Pancreas (tissue), 10 donors: Measurements from ENCODE around the gene IQGAP2. TPM values are rescaled to one million over a fixed set of nuclear protein-coding genes. Genes with fewer than 3 reads are reported as not detected.

Source experiments
- ATAC-seq, 4 donors: fragments of 200-7000 bp; cut with Tn5 transposase; one replicate each; pipeline versions ENCODE4 v1.8.0 to v1.9.1; 2020; ENCODE audit warnings: mild to moderate bottlenecking in 4 of 4, moderate library complexity in 4 of 4
- DNase-seq, 6 donors: peaks; one replicate each; pipeline ENCODE4 v3.0.0-alpha.2; 2020
- FAIRE-seq: peaks from 2 replicates; lab custom pipeline; 2012; peaks lifted over from hg19 to GRCh38; lab: Jason Lieb, UNC
- H3K27ac ChIP-seq, 4 donors: fragments of 200-600 bp; sonication (generic); 1 replicate in 3 of 4; 2 replicates in 1 of 4; pipeline versions ENCODE4 v1.5.0 to v1.8.0; 2020
- H3K27me3 ChIP-seq, 4 donors: fragments of 200-600 bp; one replicate each; pipeline ENCODE4 v1.8.0; 2021
- H3K36me3 ChIP-seq, 3 donors: fragments of 200-600 bp; sonication (generic) in 1 of 3; one replicate each; pipeline versions ENCODE4 v1.5.0 to v1.8.0; 2020 to 2021
- H3K4me1 ChIP-seq, 3 donors: fragments of 200-600 bp; one replicate each; pipeline ENCODE4 v1.8.0; 2021
- H3K4me3 ChIP-seq, 4 donors: fragments of 200-600 bp; sonication (generic) in 2 of 4; one replicate each; pipeline versions ENCODE4 v1.5.0 to v1.8.0; 2020 to 2021
- H3K9me3 ChIP-seq, 4 donors: fragments of 200-600 bp; one replicate each; pipeline ENCODE4 v1.8.0; 2021
- CTCF ChIP-seq, 4 donors: fragments of 200-600 bp; sonication (generic) in 3 of 4; IDR thresholded peaks; one replicate each; pipeline versions ENCODE4 v1.5.0 to v1.8.0; 2021; ENCODE audit warnings: antibody characterized with exemption in 4 of 4
- WGBS, 2 donors: extraction: QIAGEN DNeasy Blood & Tissue Kit; methylation state at CpG; one replicate each; pipeline ENCODE4 v1.1.7; 2013; 5-methylcytosine and 5-hydroxymethylcytosine counted together
- intact Hi-C, 3 donors: fragments of 100-400 bp; cut with DNase I; formaldehyde crosslinking; loops; one replicate each; pipeline versions ENCODE4 v1.11.1 to v1.14.2; 2022
- polyA plus RNA-seq, 2 donors: library from polyadenylated mRNA; stranded (reverse); fragments of 200-250 nt; gene quantifications; one replicate each; pipeline ENCODE4 v1.2.3, GENCODE V29; 2013
- total RNA-seq, 6 donors: library from RNA; stranded (reverse); fragmentation: NEBNext Ultra II Directional in 4 of 6; extraction: Animal tissue kit (Norgen Biotek cat#: 25700) in 4 of 6; gene quantifications; one replicate each; pipeline versions ENCODE4 v1.2.1 to v1.2.4, GENCODE V29; 2021 to 2023
- donor health status: healthy with polysubstance abuse.
- donor health status: DM: no; HTN: no; CAD: no; lungs with moderate emphysema.
- donor health status: DM: no; HTN: no; CAD: no.
- donor health status: control.
- donor health status: control.
- donor health status: Bipolar disorder and iron deficiency.
- donor health status: DM: yes; HTN: yes; CAD: no.
- donor health status: DM: no; HTN: no; CAD: no.
- donor health status: DM: no; HTN: no; CAD: no.
- donor health status: DM: yes; HTN: yes; CAD: no.

IQGAP2 gene
- total and polyA plus RNA-seq, 8 donors: 14.4 to 54.0 (median 35.2) TPM

GRCh38 chr5:76660360-76660759, 257.3 kb downstream of the IQGAP2 start:
- no peak overlapping the region for H3K27ac ChIP-seq
- H3K36me3 ChIP-seq: peaks cover 0 to 25% (median 7%) of the 10 kb centered on the region in 3 donors
- DNase-seq (no peak), ATAC-seq (no peak), FAIRE-seq (no peak)
- intact Hi-C loops: no loop called here
- WGBS, 2 donors: 55 to 75% methylated on average over 2 of the region's 2 CpGs
- H3K9me3 ChIP-seq: no peaks in the 10 kb centered on the region
- H3K4me1 ChIP-seq: no peaks in the 10 kb centered on the region
- no peaks in the 10 kb centered on the region for H3K27me3 ChIP-seq
- H3K4me3 ChIP-seq: no peak overlapping the region
- no peak for TF ChIP-seq CTCF (IDR thresholded peaks at IDR 0.05)

GRCh38 chr5:76662521-76662920, 259.4 kb downstream of the IQGAP2 start:
- no peaks in the 10 kb centered on the region for H3K27me3 ChIP-seq
- H3K4me1 ChIP-seq: no peaks in the 10 kb centered on the region
- no peak for FAIRE-seq
- H3K27ac ChIP-seq: no peak overlapping the region
- 95% methylated on average over 5 of the region's 5 CpGs for WGBS, 2 donors
- peaks cover 0 to 25% (median 12%) of the 10 kb centered on the region in 3 donors for H3K36me3 ChIP-seq
- intact Hi-C loops: no loop called here
- TF ChIP-seq CTCF (IDR thresholded peaks at IDR 0.05): no peak
- no peaks in the 10 kb centered on the region for H3K9me3 ChIP-seq
- H3K4me3 ChIP-seq: no peak overlapping the region
- no peak for ATAC-seq
- no peak for DNase-seq

- Histone ChIP-seq H3K9me3 (no peaks in the 10 kb centered on the region), H3K27ac (no peak overlapping the region), H3K4me3 (no peak overlapping the region), H3K36me3 (peaks cover 0 to 21% (median 12%) of the 10 kb centered on the region in 3 donors), H3K27me3 (no peaks in the 10 kb centered on the region), H3K4me1 (no peaks in the 10 kb centered on the region)
- DNase-seq (no peak), ATAC-seq (no peak), FAIRE-seq (no peak)
- 74 to 88% methylated on average over 3 of the region's 3 CpGs for WGBS, 2 donors
- intact Hi-C loops: no loop called here
- no peak for TF ChIP-seq CTCF (IDR thresholded peaks at IDR 0.05)
Measured at GRCh38 chr5:76663573-76663972, 260.5 kb downstream of the IQGAP2 start.

DNA sequence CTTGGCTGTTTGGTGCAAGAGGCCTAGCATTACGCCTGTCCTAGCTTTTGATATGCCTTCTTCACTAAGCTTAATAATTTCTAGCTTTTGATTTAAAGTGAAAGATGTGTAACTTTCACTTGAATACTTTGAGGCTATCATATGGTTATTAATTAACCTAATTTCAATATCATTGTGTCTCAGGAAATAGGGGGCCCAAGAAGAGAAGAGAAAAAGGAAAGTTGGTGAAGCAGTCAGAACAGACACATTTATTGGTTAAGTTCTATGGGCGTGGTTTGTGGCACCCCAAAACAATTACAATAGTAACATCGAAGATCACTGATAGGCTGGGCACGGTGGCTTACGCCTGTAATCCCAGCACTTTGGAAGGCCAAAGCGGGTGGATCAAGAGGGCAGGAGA, 261.0 kb downstream of the IQGAP2 start:
- FAIRE-seq: no peak
- H3K4me1 ChIP-seq: no peaks in the 10 kb centered on the region
- peaks cover 0 to 23% (median 12%) of the 10 kb centered on the region in 3 donors for H3K36me3 ChIP-seq
- TF ChIP-seq CTCF (IDR thresholded peaks at IDR 0.05): no peak
- H3K4me3 ChIP-seq: no peak overlapping the region
- no peak for ATAC-seq
- WGBS, 2 donors: 94 to 96% methylated on average over 6 of the region's 6 CpGs
- DNase-seq: no peak
- H3K27me3 ChIP-seq: no peaks in the 10 kb centered on the region
- H3K9me3 ChIP-seq: no peaks in the 10 kb centered on the region
- intact Hi-C loops: no loop called here
- no peak overlapping the region for H3K27ac ChIP-seq

DNA sequence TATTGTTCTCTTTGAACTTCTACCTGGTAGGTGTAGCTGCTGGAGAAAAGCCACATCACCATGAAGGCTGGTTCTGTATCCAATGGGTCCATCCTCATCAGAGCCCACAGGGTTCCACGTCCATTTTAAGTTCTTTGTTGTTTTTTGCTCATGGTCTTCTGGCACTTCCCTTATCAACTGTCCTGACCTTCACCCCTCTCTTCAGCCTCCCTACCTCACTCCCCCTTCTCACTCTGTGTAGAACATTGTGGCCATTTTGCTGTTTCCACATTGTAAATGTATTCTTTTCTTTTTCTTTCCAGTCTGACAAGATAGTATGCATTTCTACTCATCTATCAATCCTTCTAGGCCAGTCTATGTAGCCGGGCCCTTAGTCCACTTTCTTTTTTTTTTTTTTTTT, 264.4 kb downstream of the IQGAP2 start:
- FAIRE-seq (no peak), DNase-seq (no peak), ATAC-seq (no peak)
- WGBS, 2 donors: 69 to 76% methylated on average over 2 of the region's 2 CpGs
- TF ChIP-seq CTCF (IDR thresholded peaks at IDR 0.05): no peak
- Histone ChIP-seq H3K4me1 (no peaks in the 10 kb centered on the region), H3K36me3 (peaks cover 0 to 16% (median 5%) of the 10 kb centered on the region in 3 donors), H3K27ac (no peak overlapping the region), H3K27me3 (no peaks in the 10 kb centered on the region), H3K4me3 (no peak overlapping the region), H3K9me3 (no peaks in the 10 kb centered on the region)
- intact Hi-C loops: no loop called here
